ENCODE results near the gene MCF2L2. TPM values are rescaled to one million over a fixed set of nuclear protein-coding genes. Genes with fewer than 3 reads are reported as not detected.

MCF2L2 gene
- total and polyA plus RNA-seq, 9 of the 15 experiments (the other 6 are each of a cell fraction or from before 2014, with no cell fraction given), result 0.56 to 4.2 (median 3.0) TPM

DNA sequence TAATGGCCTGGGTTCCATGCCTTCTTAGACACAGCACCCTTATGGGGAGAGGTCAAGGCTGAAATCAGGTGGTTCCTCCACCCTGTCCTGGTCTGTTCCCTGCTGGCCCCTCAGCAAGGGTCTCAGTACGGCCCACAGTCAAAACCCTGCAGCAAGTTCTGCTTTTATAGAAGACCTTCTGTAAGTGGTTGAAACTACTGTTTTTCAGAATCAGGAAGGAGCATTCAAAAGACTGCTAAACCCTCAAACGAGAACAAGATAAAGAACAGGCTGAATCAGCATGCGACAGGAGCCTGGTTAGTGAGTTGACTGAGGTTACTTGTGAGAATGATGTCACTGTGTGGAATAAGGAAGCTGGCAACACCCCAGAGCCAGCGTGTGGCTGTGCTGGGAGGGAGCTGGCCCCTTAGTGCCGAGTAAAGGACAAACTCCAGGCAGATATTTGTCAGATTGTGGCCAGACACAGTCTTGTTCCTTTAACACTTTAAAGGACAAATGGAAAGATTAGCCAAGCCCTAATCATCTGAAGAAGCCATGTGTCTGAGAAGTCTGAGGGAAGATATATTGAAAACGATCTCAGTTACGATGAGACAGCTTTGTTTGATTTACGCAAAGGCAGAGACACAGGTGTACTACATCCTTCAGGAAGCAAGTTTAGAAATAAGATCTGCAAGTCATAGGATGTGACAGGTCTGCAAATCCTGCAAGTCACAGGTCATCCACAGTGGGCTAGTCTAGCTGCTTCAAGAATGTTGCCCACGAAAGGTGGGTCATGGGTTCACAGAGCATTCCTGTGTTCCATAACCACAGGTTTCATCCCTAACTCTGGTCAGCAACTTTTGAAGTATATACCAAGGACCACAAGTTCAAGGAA lies 121.4 kb downstream of the MCF2L2 start (continued):
- TF ChIP-seq, protein P1, sequence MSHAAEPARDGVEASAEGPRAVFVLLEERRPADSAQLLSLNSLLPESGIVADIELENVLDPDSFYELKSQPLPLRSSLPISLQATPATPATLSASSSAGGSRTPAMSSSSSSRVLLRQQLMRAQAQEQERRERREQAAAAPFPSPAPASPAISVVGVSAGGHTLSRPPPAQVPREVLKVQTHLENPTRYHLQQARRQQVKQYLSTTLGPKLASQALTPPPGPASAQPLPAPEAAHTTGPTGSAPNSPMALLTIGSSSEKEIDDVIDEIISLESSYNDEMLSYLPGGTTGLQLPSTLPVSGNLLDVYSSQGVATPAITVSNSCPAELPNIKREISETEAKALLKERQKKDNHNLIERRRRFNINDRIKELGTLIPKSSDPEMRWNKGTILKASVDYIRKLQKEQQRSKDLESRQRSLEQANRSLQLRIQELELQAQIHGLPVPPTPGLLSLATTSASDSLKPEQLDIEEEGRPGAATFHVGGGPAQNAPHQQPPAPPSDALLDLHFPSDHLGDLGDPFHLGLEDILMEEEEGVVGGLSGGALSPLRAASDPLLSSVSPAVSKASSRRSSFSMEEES (CRISPR knock-in tag; IDR thresholded peaks at IDR 0.05), result no peak
- no peak for TF ChIP-seq ZNF764 (CRISPR knock-in tag; IDR thresholded peaks at IDR 0.05; ENCODE audit: low read depth)
- TF ChIP-seq, protein P2, sequence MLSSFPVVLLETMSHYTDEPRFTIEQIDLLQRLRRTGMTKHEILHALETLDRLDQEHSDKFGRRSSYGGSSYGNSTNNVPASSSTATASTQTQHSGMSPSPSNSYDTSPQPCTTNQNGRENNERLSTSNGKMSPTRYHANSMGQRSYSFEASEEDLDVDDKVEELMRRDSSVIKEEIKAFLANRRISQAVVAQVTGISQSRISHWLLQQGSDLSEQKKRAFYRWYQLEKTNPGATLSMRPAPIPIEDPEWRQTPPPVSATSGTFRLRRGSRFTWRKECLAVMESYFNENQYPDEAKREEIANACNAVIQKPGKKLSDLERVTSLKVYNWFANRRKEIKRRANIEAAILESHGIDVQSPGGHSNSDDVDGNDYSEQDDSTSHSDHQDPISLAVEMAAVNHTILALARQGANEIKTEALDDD (IDR thresholded peaks at IDR 0.05), result peak; percentile 100
- peak; percentile 59 to 64; a peak in 3 of 4 replicates for TF ChIP-seq KDM1A (IDR thresholded peaks at IDR 0.05)
- TF ChIP-seq KAT2B (IDR thresholded peaks at IDR 0.05; ENCODE audit: low read depth, low read length), result no peak
- peak; percentile 79; the same call in 1 of the 2 replicates for TF ChIP-seq LEF1 (IDR thresholded peaks at IDR 0.05)
- TF ChIP-seq CEBPB (tag; IDR thresholded peaks at IDR 0.05), result 0 out of 2 replicates have a peak, but pooled peaks have one; percentile 7
- peak; percentile 71; the same call in 1 of the 2 replicates for TF ChIP-seq CTBP1 (IDR thresholded peaks at IDR 0.05; ENCODE audit: borderline replicate concordance)
- TF ChIP-seq ZNF316 (IDR thresholded peaks at IDR 0.05), result peak; percentile 88
- TF ChIP-seq ARID1B (IDR thresholded peaks at IDR 0.05), result peak; percentile 60
- 0 out of 2 replicates have a peak, but pooled peaks have one; percentile 33 for TF ChIP-seq KLF16 (IDR thresholded peaks at IDR 0.05)
- TF ChIP-seq, protein P3, sequence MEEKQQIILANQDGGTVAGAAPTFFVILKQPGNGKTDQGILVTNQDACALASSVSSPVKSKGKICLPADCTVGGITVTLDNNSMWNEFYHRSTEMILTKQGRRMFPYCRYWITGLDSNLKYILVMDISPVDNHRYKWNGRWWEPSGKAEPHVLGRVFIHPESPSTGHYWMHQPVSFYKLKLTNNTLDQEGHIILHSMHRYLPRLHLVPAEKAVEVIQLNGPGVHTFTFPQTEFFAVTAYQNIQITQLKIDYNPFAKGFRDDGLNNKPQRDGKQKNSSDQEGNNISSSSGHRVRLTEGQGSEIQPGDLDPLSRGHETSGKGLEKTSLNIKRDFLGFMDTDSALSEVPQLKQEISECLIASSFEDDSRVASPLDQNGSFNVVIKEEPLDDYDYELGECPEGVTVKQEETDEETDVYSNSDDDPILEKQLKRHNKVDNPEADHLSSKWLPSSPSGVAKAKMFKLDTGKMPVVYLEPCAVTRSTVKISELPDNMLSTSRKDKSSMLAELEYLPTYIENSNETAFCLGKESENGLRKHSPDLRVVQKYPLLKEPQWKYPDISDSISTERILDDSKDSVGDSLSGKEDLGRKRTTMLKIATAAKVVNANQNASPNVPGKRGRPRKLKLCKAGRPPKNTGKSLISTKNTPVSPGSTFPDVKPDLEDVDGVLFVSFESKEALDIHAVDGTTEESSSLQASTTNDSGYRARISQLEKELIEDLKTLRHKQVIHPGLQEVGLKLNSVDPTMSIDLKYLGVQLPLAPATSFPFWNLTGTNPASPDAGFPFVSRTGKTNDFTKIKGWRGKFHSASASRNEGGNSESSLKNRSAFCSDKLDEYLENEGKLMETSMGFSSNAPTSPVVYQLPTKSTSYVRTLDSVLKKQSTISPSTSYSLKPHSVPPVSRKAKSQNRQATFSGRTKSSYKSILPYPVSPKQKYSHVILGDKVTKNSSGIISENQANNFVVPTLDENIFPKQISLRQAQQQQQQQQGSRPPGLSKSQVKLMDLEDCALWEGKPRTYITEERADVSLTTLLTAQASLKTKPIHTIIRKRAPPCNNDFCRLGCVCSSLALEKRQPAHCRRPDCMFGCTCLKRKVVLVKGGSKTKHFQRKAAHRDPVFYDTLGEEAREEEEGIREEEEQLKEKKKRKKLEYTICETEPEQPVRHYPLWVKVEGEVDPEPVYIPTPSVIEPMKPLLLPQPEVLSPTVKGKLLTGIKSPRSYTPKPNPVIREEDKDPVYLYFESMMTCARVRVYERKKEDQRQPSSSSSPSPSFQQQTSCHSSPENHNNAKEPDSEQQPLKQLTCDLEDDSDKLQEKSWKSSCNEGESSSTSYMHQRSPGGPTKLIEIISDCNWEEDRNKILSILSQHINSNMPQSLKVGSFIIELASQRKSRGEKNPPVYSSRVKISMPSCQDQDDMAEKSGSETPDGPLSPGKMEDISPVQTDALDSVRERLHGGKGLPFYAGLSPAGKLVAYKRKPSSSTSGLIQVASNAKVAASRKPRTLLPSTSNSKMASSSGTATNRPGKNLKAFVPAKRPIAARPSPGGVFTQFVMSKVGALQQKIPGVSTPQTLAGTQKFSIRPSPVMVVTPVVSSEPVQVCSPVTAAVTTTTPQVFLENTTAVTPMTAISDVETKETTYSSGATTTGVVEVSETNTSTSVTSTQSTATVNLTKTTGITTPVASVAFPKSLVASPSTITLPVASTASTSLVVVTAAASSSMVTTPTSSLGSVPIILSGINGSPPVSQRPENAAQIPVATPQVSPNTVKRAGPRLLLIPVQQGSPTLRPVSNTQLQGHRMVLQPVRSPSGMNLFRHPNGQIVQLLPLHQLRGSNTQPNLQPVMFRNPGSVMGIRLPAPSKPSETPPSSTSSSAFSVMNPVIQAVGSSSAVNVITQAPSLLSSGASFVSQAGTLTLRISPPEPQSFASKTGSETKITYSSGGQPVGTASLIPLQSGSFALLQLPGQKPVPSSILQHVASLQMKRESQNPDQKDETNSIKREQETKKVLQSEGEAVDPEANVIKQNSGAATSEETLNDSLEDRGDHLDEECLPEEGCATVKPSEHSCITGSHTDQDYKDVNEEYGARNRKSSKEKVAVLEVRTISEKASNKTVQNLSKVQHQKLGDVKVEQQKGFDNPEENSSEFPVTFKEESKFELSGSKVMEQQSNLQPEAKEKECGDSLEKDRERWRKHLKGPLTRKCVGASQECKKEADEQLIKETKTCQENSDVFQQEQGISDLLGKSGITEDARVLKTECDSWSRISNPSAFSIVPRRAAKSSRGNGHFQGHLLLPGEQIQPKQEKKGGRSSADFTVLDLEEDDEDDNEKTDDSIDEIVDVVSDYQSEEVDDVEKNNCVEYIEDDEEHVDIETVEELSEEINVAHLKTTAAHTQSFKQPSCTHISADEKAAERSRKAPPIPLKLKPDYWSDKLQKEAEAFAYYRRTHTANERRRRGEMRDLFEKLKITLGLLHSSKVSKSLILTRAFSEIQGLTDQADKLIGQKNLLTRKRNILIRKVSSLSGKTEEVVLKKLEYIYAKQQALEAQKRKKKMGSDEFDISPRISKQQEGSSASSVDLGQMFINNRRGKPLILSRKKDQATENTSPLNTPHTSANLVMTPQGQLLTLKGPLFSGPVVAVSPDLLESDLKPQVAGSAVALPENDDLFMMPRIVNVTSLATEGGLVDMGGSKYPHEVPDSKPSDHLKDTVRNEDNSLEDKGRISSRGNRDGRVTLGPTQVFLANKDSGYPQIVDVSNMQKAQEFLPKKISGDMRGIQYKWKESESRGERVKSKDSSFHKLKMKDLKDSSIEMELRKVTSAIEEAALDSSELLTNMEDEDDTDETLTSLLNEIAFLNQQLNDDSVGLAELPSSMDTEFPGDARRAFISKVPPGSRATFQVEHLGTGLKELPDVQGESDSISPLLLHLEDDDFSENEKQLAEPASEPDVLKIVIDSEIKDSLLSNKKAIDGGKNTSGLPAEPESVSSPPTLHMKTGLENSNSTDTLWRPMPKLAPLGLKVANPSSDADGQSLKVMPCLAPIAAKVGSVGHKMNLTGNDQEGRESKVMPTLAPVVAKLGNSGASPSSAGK (IDR thresholded peaks at IDR 0.05), result peak; percentile 83
- TF ChIP-seq ZNF507 (tag; conservative IDR thresholded peaks at IDR 0.05), result no peak
- no peak for TF ChIP-seq HDGF (IDR thresholded peaks at IDR 0.05)
